Lower lobe of right lung (tissue), 2 donors: ENCODE measurements around the gene PKIG. TPM values are rescaled to one million over a fixed set of nuclear protein-coding genes. Genes with fewer than 3 reads are reported as not detected.

Experiments used
- ATAC-seq, 2 donors: fragments of 200-7000 bp; cut with Tn5 transposase; one replicate each; pipeline ENCODE4 v1.9.1; 2020 to 2022; ENCODE audit warnings: mild to moderate bottlenecking in 2 of 2, moderate library complexity in 2 of 2
- DNase-seq: peaks from one replicate; pipeline ENCODE4 v3.0.0-alpha.2; 2020
- H3K27ac ChIP-seq: fragments of 200-600 bp; one replicate; pipeline ENCODE4 v1.8.0; 2022
- H3K27me3 ChIP-seq: fragments of 200-600 bp; one replicate; pipeline ENCODE4 v1.8.0; 2022; ENCODE audit warnings: low read depth
- H3K36me3 ChIP-seq: fragments of 200-600 bp; one replicate; pipeline ENCODE4 v1.8.0; 2022; ENCODE audit warnings: mild to moderate bottlenecking
- H3K4me1 ChIP-seq: fragments of 200-600 bp; one replicate; pipeline ENCODE4 v1.8.0; 2022
- H3K4me3 ChIP-seq: fragments of 200-600 bp; one replicate; pipeline ENCODE4 v1.8.0; 2022; ENCODE audit warnings: mild to moderate bottlenecking
- H3K9me3 ChIP-seq: fragments of 200-600 bp; one replicate; pipeline ENCODE4 v1.8.0; 2022
- intact Hi-C: fragments of 100-400 bp; cut with DNase I; formaldehyde crosslinking; loops from one replicate; pipeline ENCODE4 v1.11.0; 2022
- total RNA-seq: library from RNA; stranded (reverse); fragmentation: NEBNext Ultra II Directional; extraction: Animal tissue kit (Norgen Biotek cat#: 25700); gene quantifications from one replicate; pipeline ENCODE4 v1.2.1, GENCODE V29; 2021
- TF ChIP-seq, protein P1 (sequence below): fragments of 200-600 bp; IDR thresholded peaks from one replicate; pipeline ENCODE4 v1.8.0; 2022; ENCODE audit warnings: antibody characterized with exemption, mild to moderate bottlenecking
- donor health status: DM: no; HTN: yes; CAD: no; lungs with severe emphysema.

PKIG gene
- total RNA-seq, 1 donor from 2014 or later, result 61.6 TPM

DNA sequence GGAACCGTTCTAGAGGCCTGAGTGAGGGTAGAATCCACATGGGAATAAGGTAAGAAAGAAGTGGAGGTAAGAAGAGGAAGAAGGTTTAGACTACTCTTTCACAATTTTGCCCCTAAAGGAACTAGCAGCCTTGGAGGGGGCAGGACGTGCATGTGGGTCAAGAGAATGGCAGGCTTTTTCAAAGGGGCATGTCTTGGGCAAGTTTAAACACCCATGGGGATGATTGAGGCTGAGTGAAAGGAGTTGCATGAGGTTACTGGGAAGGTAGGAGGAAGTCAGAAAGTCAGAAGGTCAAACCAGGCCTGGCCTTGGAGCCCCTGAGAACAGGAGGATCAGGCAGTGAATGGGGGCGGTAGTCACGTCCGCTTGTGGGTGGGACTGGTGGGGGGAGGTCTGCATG is 58.9 kb downstream of the PKIG start:
- Histone ChIP-seq H3K36me3 (no peaks in the 10 kb centered on the region), H3K4me3 (no peak overlapping the region), H3K9me3 (no peaks in the 10 kb centered on the region), H3K27me3 (no peaks in the 10 kb centered on the region), H3K4me1 (peaks cover 45% of the 10 kb centered on the region), H3K27ac (peak overlapping the region; percentile 70)
- no peak for ATAC-seq
- intact Hi-C loops, result no loop called here
- no peak for DNase-seq
- TF ChIP-seq, protein P1, sequence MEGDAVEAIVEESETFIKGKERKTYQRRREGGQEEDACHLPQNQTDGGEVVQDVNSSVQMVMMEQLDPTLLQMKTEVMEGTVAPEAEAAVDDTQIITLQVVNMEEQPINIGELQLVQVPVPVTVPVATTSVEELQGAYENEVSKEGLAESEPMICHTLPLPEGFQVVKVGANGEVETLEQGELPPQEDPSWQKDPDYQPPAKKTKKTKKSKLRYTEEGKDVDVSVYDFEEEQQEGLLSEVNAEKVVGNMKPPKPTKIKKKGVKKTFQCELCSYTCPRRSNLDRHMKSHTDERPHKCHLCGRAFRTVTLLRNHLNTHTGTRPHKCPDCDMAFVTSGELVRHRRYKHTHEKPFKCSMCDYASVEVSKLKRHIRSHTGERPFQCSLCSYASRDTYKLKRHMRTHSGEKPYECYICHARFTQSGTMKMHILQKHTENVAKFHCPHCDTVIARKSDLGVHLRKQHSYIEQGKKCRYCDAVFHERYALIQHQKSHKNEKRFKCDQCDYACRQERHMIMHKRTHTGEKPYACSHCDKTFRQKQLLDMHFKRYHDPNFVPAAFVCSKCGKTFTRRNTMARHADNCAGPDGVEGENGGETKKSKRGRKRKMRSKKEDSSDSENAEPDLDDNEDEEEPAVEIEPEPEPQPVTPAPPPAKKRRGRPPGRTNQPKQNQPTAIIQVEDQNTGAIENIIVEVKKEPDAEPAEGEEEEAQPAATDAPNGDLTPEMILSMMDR, result no peak

DNA sequence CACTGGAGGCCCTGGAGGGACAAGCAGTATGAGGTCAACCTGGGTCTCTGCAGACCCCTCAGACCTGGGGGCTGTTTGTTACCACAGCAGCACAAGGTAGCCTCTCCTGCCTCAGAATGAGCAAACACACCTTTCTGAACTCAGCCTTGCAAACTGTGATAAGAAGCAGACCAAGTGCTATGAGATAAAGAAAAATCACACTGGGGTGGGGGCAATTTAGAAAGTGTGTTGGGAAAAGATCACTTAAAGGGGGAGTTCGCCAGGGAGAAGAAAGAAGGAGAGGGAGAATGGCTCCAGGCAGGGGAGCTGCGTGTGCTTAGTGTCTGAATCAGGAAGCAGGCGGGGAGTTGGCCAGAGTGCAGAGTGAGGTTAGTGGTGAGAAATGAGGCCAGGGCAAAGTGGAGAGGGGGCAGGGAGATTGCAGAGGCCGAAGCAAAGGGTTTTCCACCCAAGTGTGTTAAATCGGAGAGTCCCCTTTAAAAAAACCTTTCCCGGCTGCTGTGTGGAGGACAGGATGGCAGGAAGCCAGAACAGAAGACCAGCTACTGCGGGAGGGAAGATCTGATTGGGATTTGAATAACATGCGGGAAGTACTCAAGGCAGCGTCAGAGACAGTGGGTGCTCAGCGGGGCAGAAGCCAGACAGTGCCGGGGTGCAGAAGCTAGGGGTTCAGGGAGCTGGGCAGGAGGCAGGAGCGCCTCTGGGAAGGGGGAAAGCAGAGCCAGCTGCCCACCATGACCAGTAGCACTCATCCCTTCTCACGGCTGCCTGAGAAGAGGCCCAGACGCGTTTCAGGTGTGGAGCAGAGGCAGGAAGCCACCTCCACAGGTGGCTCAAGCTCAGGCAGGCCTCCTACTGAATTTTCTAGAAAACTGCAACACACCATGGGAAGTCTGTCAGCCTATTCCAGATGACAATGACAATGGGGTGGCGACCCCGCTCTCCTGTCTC is 60.1 kb downstream of the PKIG start:
- intact Hi-C loops, result no loop called here
- peak; percentile 75 for ATAC-seq
- peak overlapping the region; percentile 27 for H3K4me3 ChIP-seq

DNA sequence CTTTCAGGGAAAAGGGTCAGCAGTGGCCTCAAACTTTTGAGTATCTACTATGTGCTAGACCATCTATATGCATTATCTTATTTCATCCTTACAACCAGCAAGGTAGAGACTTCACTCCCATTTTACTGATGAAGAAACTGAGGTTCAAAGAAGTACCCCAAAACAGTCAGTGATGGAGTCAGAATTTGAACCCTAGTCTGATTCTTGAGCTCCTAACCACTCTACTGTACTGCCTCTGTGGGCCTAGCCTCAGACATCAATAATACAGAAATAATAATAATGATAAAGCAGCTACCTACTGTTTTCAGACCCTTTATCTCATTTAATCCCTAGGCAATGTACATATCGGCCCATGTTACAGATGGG is 60.8 kb downstream of the PKIG start:
- peak overlapping the region; percentile 70 for H3K27ac ChIP-seq
- H3K9me3 ChIP-seq, result no peaks in the 10 kb centered on the region
- peak overlapping the region; percentile 27 for H3K4me3 ChIP-seq
- DNase-seq, result no peak
- no peaks in the 10 kb centered on the region for H3K27me3 ChIP-seq
- TF ChIP-seq, protein P1, result no peak
- no peaks in the 10 kb centered on the region for H3K36me3 ChIP-seq
- intact Hi-C loops, result no loop called here
- H3K4me1 ChIP-seq, result peaks cover 58% of the 10 kb centered on the region
- ATAC-seq, result no peak

More for the DNA sequence above, 60.1 kb downstream of the PKIG start:
- peak; percentile 70 for DNase-seq
- Histone ChIP-seq H3K4me1 (peaks cover 57% of the 10 kb centered on the region), H3K9me3 (no peaks in the 10 kb centered on the region), H3K27me3 (no peaks in the 10 kb centered on the region), H3K36me3 (no peaks in the 10 kb centered on the region), H3K27ac (peak overlapping the region; percentile 70)
- TF ChIP-seq, protein P1, result no peak

DNA sequence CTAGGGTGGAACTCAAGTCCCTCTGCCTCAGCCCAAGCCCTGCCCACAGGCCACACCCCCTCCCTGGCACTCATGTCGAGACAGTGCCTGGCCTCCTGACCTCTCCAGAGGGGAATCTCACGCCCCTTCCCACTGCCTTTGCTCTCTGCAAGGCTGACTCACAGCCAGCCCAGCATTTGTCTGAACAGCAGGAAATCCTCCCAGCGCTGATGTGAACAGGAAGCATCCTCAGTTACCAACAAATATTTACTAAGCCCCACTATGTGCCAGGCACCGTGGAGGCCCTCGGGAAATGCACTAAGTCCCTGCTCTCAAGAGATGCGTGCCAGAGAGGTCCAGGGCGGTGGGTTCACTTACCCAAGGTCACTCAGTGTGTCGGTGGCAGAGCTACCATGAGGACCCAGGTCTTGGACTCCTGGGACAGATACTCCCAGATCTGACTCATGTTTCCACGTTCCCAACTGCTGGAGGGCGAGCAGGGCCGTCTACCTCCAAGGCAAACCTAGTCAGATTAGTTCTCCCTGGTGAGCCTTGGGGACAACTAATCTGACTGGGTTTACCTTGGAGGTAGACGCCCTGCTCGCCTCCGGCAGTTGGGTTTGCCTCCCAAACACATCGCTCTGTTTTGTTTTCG is 61.3 kb downstream of the PKIG start:
- no peak overlapping the region for H3K4me3 ChIP-seq
- peaks cover 58% of the 10 kb centered on the region for H3K4me1 ChIP-seq
- peak; percentile 58 to 72 for ATAC-seq
- intact Hi-C loops, result no loop called here
- no peaks in the 10 kb centered on the region for H3K36me3 ChIP-seq
- H3K9me3 ChIP-seq, result no peaks in the 10 kb centered on the region
- no peaks in the 10 kb centered on the region for H3K27me3 ChIP-seq
- DNase-seq, result peak; percentile 69
- peak overlapping the region; percentile 70 for H3K27ac ChIP-seq
- TF ChIP-seq, protein P1, result no peak

DNA sequence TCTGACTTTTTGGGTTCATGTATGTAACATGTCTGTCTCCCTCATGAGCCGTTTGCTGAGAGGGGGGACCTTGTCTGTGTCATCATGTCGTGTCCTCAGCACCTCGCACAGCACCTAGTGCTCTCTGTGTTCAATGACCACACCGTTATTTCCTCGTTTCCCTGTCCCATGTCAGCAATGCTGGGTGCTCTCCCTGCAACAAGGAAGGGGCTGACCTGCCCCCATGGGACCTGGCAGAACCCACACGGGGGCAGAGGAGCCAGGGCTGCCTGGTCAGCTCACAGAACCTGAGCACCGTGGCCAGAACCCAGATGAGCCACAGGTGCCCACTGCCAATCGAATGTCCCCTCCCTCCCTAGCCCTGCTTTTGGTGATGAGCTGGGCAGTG is 61.8 kb downstream of the PKIG start:
- Histone ChIP-seq H3K36me3 (no peaks in the 10 kb centered on the region), H3K4me1 (peaks cover 58% of the 10 kb centered on the region), H3K27me3 (no peaks in the 10 kb centered on the region), H3K4me3 (no peak overlapping the region), H3K9me3 (no peaks in the 10 kb centered on the region), H3K27ac (peak overlapping the region; percentile 70)
- DNase-seq (no peak), ATAC-seq (no peak)
- intact Hi-C loops, result no loop called here
- TF ChIP-seq, protein P1, result no peak
